GM18505 (cell line): ENCODE results near the gene ANKRD24.
"Not testable (repeated sequence)": the region's sequence is repeated elsewhere in the genome, so short reads cannot be mapped to it uniquely, and the experiment has no call there.

Source experiments
- ATAC-seq: cut with Tn5 transposase; IDR thresholded peaks from one replicate; pipeline ENCODE4 v1.9.1; 2021; ENCODE audit not compliant: unreplicated experiment
- POLR2A ChIP-seq: IDR thresholded peaks from 4 replicates; pipeline ENCODE4 v1.6.1; 2011; ENCODE audit warnings: borderline replicate concordance; ENCODE audit not compliant: insufficient read depth, insufficient read length; ENCODE audit errors: extremely low read depth

ANKRD24 gene

DNA sequence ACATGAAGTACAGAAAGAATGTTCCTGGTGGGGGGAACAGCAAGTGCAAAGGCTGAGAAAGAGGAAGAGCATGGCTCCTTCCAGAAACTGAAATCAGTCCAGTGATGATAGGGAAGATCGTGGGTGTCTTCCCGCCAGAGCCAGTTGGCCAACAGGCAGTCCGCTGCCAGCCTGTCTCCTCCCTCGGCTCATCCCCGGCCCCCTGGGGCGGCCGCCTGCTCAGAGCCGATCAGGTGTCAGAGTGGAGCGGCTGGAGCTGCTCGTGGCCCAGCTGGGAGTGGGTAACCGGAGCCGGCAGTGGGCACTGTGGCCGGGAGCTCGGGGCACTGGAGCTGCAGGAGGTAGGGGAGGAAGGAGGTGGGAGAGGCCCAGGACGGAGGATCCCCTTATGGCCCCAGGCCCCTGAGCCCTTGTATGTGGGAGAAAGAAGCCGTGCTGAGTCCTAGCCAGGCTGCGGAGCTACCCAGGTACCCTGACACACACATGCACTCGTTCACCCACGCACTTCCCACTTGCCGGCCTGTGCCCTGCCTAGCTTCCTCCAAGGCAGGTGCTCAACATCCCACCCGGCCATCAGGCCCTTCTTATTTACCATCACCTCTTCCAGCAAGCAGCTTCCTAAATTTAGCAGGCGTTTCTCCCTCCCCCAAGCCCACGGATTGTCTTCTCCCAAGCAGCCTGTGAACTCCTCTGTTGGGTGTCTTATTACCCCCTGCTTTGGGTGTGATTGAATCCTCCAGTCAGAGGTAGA is 1.7 kb downstream of the ANKRD24 start:
- ATAC-seq = no peak
- no peak for TF ChIP-seq POLR2A

DNA sequence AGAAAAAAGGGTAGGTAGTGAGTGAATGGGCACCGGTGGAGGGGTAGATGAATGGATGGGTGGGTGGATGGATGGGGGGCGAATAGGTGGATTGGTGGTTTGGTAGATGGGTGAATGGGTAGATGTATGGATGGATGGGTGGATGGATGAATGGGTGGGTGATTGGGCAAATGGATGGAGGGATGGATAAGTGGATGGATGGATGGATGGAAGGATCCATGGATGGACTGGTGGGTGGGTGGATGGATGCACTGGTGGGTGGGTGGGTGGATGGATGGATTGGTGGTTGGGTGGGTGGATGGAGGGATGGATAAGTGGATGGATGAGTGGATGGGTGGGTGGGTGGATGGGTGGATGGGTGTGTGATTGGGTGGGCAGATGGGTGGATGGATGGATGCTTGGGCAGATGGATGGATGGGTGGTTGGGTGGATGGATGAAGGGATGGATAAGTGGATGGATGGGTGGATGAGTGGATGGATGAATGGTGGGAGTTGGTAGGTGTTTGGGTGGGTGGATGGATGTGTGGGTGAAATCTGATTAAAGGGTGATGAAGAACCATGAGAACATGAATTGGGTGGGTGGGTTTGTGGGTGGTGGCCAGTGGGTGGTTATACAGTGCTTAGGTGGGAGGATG is 2.3 kb downstream of the ANKRD24 start:
- TF ChIP-seq POLR2A = no peak
- no peak for ATAC-seq

- ATAC-seq = no peak
- TF ChIP-seq POLR2A = no peak
These were observed 3.1 kb downstream of the ANKRD24 start for GRCh38 chr19:4185413-4186086.

- no peak for TF ChIP-seq POLR2A
- no peak for ATAC-seq
These were observed 3.9 kb downstream of the ANKRD24 start for GRCh38 chr19:4186087-4186993.

DNA sequence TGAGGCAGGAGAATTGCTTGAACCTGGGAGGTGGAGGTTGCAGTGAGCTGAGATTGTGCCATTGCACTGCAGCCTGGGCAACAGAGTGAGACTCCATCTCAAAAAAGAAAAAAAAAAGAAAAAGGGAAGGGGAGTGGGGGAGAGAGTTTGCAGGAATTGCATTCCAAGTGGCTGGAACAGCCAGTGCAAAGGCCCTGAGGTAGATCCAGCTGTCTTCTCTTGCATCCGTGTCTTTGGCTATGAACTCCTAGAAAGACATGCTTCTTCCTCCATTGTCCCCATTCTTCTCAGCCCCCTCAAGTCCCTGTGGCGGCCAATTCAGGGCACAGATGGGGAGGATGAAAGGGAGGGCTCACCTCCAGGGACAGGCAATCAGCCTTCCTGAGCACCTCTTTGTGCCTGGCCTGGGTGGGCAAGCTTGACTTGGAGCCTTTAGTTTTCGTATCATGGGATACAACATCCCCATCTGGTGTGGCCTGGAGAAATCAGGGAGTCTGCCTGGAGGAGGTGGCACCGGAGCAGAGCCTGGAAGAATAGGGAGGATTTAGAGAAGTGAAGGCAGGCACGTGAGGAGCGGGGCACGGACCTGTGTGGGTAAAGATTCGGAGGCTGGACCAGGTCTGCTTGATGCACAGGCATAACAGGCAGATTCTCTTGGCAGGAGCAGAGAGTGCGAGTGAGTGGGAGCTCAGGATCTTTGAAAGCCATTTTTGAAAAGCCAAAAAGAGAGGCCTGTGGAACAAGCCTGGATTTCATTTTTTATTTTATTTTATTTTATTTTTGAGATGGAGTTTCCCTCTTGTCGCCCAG is 5.0 kb downstream of the ANKRD24 start:
- ATAC-seq = no peak
- no peak for TF ChIP-seq POLR2A

GRCh38 chr19:4189641-4190040 is 7.2 kb downstream of the ANKRD24 start:
- no peak for TF ChIP-seq POLR2A

DNA sequence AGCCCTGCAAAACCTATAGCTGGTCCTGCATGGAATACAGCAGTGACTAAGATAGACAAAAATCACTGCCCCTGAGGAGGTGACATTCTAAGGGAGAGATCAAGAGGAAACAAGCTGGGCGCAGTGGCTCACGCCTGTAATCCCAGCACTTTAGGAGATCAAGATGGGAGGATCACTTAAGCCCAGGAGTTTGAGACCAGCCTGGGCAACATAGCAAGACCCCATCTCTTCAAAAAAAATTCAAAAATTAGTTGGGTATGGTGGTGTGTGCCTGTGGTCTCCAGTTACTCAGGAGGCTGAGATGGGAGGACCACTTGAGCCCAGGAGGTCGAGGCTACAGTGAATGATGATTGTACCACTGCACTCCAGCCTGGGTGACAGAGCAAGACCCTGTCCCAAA is 10.0 kb downstream of the ANKRD24 start:
- not testable (repeated sequence) for ATAC-seq

More at GRCh38 chr19:4189641-4190040, 7.2 kb downstream of the ANKRD24 start:
- ATAC-seq = no peak

DNA sequence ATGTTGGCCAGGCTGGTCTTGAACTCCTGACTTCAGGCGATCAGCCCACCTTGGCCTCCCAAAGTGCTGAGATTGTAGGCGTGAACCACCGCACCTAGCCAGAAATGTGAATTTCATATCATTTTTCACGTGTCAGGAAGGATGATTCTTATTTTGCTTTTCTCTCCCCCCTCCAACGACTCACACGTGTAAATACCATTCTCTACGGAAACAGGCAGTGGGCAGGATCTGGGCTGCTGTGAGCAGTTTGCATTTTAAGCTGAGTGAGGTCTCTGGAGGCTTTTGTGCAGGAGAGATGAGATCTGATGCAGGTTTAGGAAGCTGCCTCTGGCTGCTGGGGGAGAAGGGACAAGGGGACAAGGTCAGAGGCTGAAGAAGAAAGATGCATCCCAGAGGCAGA is 11.9 kb downstream of the ANKRD24 start:
- TF ChIP-seq POLR2A = no peak
- no peak for ATAC-seq

- no peak for ATAC-seq
- TF ChIP-seq POLR2A = no peak
These were observed 13.5 kb downstream of the ANKRD24 start for GRCh38 chr19:4196009-4196408.

GRCh38 chr19:4196587-4197148 is 14.2 kb downstream of the ANKRD24 start:
- no peak for ATAC-seq
- TF ChIP-seq POLR2A = no peak

DNA sequence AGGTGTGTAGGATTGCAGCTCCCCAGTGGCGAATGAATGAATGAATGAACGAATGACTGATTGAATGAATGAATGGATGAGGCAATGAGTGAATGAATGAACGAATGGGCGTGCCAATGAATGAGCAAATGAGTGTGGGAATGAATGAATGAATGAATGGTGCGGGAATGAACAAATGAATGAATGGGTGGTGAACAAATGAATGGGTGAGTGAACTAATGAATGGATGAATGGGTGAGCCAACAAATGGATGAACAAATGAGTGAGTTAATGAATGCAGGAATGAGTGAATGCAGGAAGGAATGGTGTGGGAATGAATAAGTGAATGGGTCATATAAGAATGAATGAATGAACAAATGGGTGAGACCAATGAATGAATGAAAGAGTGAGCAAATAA is 14.7 kb downstream of the ANKRD24 start:
- no peak for ATAC-seq
- no peak for TF ChIP-seq POLR2A

- TF ChIP-seq POLR2A = no peak
- ATAC-seq = no peak
These were observed 15.4 kb downstream of the ANKRD24 start for GRCh38 chr19:4197625-4198466.
